HepG2 (cell line): ENCODE results near the gene CYB5B. TPM values are rescaled to one million over a fixed set of nuclear protein-coding genes. Genes with fewer than 3 reads are reported as not detected.
A peak's percentile ranks its signal among the peaks of the same experiment; 100 is the strongest.

ENCODE experiments used
- FOXA1 ChIP-seq, 2 experiments: fragments of 450-650 bp in 1 of 2; sonication (generic) in 1 of 2; formaldehyde crosslinking in 1 of 2; IDR thresholded peaks; 2 replicates each; pipeline versions ENCODE4 v1.4.0 to v1.6.1; 2016 to 2020; ENCODE audit warnings: missing genetic modification reagents in 1 of 2
- KDM1A ChIP-seq: IDR thresholded peaks from 2 replicates; pipeline ENCODE4 v1.6.1; 2016; ENCODE audit warnings: missing compliant biosample characterization
- KMT2B ChIP-seq: IDR thresholded peaks from 2 replicates; pipeline ENCODE4 v1.6.1; 2016; ENCODE audit warnings: missing genetic modification reagents, missing compliant biosample characterization
- NR2F6 ChIP-seq, 2 experiments: IDR thresholded peaks; 2 replicates each; pipeline ENCODE4 v1.6.1; 2016; ENCODE audit warnings: antibody characterized with exemption in 1 of 2, mild to moderate bottlenecking in 1 of 2
- PHF21A ChIP-seq: sonication (generic); formaldehyde crosslinking; IDR thresholded peaks from 2 replicates; pipeline ENCODE4 v1.5.0; 2020; ENCODE audit warnings: mild to moderate bottlenecking, missing genetic modification reagents
- PPARG ChIP-seq: conservative IDR thresholded peaks from 2 replicates; pipeline ENCODE4 v1.6.1; 2016; ENCODE audit warnings: missing biosample characterization, missing genetic modification reagents
- SIX4 ChIP-seq: sonication (generic); formaldehyde crosslinking; IDR thresholded peaks from 2 replicates; pipeline ENCODE4 v1.4.0; 2020; ENCODE audit warnings: missing genetic modification reagents
- SOX13 ChIP-seq, 3 experiments: fragments of 450-650 bp in 1 of 3; sonication (generic) in 1 of 3; formaldehyde crosslinking in 1 of 3; IDR thresholded peaks in 2 of 3; conservative IDR thresholded peaks in 1 of 3; 2 replicates each; pipeline versions ENCODE4 v1.5.0 to v1.6.1; 2016 to 2020; ENCODE audit warnings: antibody characterized with exemption in 1 of 3, mild to moderate bottlenecking in 1 of 3, missing compliant biosample characterization in 1 of 3, missing genetic modification reagents in 1 of 3, moderate library complexity in 1 of 3
- THAP11 ChIP-seq: IDR thresholded peaks from 2 replicates; pipeline ENCODE4 v1.6.1; 2016; ENCODE audit warnings: missing biosample characterization, missing genetic modification reagents
- ZBTB10 ChIP-seq: sonication (generic); formaldehyde crosslinking; IDR thresholded peaks from 2 replicates; pipeline ENCODE4 v1.4.0; 2020; ENCODE audit warnings: missing genetic modification reagents, borderline replicate concordance
- ZBTB21 ChIP-seq: sonication (generic); formaldehyde crosslinking; IDR thresholded peaks from 2 replicates; pipeline ENCODE4 v1.4.0; 2020; ENCODE audit warnings: missing genetic modification reagents
- ZMYM4 ChIP-seq: sonication (generic); formaldehyde crosslinking; IDR thresholded peaks from 2 replicates; pipeline ENCODE4 v1.8.1; 2023; ENCODE audit warnings: mild to moderate bottlenecking, missing genetic modification reagents
- ZNF343 ChIP-seq: sonication (generic); formaldehyde crosslinking; IDR thresholded peaks from 2 replicates; pipeline ENCODE4 v1.4.0; 2020; ENCODE audit warnings: mild to moderate bottlenecking, missing genetic modification reagents
- ZNF614 ChIP-seq: IDR thresholded peaks from 2 replicates; pipeline ENCODE4 v1.6.1; 2018; ENCODE audit warnings: missing biosample characterization, missing genetic modification reagents, inconsistent platforms, borderline replicate concordance
- ZNF768 ChIP-seq: sonication (generic); formaldehyde crosslinking; IDR thresholded peaks from 2 replicates; pipeline ENCODE4 v1.4.0; 2020; ENCODE audit warnings: missing genetic modification reagents
- ZNF773 ChIP-seq: sonication (generic); formaldehyde crosslinking; IDR thresholded peaks from 2 replicates; pipeline ENCODE4 v1.4.0; 2020; ENCODE audit warnings: missing genetic modification reagents, borderline replicate concordance
- ZNF788 ChIP-seq: sonication (generic); formaldehyde crosslinking; IDR thresholded peaks from 2 replicates; pipeline ENCODE4 v1.5.0; 2020; ENCODE audit warnings: mild to moderate bottlenecking, missing genetic modification reagents, borderline replicate concordance
- ZSCAN25 ChIP-seq: sonication (generic); formaldehyde crosslinking; IDR thresholded peaks from 2 replicates; pipeline ENCODE4 v1.8.0; 2022; ENCODE audit warnings: mild to moderate bottlenecking, missing genetic modification reagents
- polyA plus RNA-seq, 8 experiments: library from polyadenylated mRNA; depleted of rRNA in 3 of 8; stranded (reverse) in 7 of 8; unstranded in 1 of 8; fragments of >200 nt; fragmentation: Illumina TruSeq in 4 of 8; extraction: Trizol in 4 of 8; gene quantifications; 2 replicates each; pipeline versions ENCODE4 v1.2.1 to v1.2.3, GENCODE V29; 2011 to 2016; ENCODE audit warnings: low read depth in 4 of 8, missing spikeins in 1 of 8, mixed read lengths in 1 of 8; ENCODE audit not compliant: insufficient read depth in 1 of 8
- total RNA-seq, 5 experiments: library from RNA; depleted of rRNA; stranded (reverse); fragments of >200 nt; fragmentation: Illumina TruSeq; extraction: Trizol; gene quantifications; 2 replicates each; pipeline ENCODE4 v1.2.3, GENCODE V29; 2016; ENCODE audit warnings: low read depth in 1 of 5
- TF ChIP-seq, protein P1 (sequence below): sonication (generic); formaldehyde crosslinking; IDR thresholded peaks from 2 replicates; pipeline ENCODE4 v1.4.0; 2020; ENCODE audit warnings: mild to moderate bottlenecking, missing genetic modification reagents
- TF ChIP-seq, protein P2 (sequence below): IDR thresholded peaks from 2 replicates; pipeline ENCODE4 v1.6.1; 2016; ENCODE audit warnings: low read depth, control low read depth
- TF ChIP-seq, protein P3 (sequence below): IDR thresholded peaks from 2 replicates; pipeline ENCODE4 v1.6.1; 2018; ENCODE audit warnings: missing genetic modification reagents, mild to moderate bottlenecking, missing compliant biosample characterization

The CYB5B gene
- total and polyA plus RNA-seq, 2 of the 13 experiments (the other 11 are each of a cell fraction or from before 2014, with no cell fraction given) = 234 to 432 TPM

GRCh38 chr16:69435977-69436820, 11.8 kb downstream of the CYB5B start (continued):
- no peak for TF ChIP-seq ZBTB10 (CRISPR knock-in tag)
- 0 out of 2 replicates have a peak, but pooled peaks have one; percentile 42 for TF ChIP-seq SIX4
- 0 out of 2 replicates have a peak, but pooled peaks have one; percentile 22 for TF ChIP-seq THAP11 (CRISPR knock-in tag)
- peak; percentile 69 for TF ChIP-seq ZNF614 (CRISPR knock-in tag)
- TF ChIP-seq ZNF343 (CRISPR knock-in tag) = 0 out of 2 replicates have a peak, but pooled peaks have one; percentile 56
- no peak; the same call in 1 of the 2 replicates for TF ChIP-seq PPARG (CRISPR knock-in tag)
- peak; percentile 74 for TF ChIP-seq ZMYM4 (CRISPR knock-in tag)
- TF ChIP-seq, protein P1, sequence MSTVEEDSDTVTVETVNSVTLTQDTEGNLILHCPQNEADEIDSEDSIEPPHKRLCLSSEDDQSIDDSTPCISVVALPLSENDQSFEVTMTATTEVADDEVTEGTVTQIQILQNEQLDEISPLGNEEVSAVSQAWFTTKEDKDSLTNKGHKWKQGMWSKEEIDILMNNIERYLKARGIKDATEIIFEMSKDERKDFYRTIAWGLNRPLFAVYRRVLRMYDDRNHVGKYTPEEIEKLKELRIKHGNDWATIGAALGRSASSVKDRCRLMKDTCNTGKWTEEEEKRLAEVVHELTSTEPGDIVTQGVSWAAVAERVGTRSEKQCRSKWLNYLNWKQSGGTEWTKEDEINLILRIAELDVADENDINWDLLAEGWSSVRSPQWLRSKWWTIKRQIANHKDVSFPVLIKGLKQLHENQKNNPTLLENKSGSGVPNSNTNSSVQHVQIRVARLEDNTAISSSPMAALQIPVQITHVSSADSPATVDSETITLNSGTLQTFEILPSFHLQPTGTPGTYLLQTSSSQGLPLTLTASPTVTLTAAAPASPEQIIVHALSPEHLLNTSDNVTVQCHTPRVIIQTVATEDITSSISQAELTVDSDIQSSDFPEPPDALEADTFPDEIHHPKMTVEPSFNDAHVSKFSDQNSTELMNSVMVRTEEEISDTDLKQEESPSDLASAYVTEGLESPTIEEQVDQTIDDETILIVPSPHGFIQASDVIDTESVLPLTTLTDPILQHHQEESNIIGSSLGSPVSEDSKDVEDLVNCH = no peak
- peak; percentile 48; the same call in 1 of the 2 replicates for TF ChIP-seq ZNF788 (CRISPR knock-in tag)
- peak; percentile 86; the same call in 1 of the 2 replicates for TF ChIP-seq PHF21A (CRISPR knock-in tag)
- TF ChIP-seq, protein P2, sequence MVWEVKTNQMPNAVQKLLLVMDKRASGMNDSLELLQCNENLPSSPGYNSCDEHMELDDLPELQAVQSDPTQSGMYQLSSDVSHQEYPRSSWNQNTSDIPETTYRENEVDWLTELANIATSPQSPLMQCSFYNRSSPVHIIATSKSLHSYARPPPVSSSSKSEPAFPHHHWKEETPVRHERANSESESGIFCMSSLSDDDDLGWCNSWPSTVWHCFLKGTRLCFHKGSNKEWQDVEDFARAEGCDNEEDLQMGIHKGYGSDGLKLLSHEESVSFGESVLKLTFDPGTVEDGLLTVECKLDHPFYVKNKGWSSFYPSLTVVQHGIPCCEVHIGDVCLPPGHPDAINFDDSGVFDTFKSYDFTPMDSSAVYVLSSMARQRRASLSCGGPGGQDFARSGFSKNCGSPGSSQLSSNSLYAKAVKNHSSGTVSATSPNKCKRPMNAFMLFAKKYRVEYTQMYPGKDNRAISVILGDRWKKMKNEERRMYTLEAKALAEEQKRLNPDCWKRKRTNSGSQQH (CRISPR knock-in tag) = no peak
- no peak for TF ChIP-seq SOX13 (IDR thresholded peaks at IDR 0.05)
- TF ChIP-seq SOX13 (CRISPR knock-in tag; conservative IDR thresholded peaks at IDR 0.05 in 1 of 2, IDR thresholded peaks at IDR 0.05 in 1 of 2) = peak in 1 of 2 experiments; percentile 79; a peak in 2 of 4 replicates
- TF ChIP-seq, protein P3, sequence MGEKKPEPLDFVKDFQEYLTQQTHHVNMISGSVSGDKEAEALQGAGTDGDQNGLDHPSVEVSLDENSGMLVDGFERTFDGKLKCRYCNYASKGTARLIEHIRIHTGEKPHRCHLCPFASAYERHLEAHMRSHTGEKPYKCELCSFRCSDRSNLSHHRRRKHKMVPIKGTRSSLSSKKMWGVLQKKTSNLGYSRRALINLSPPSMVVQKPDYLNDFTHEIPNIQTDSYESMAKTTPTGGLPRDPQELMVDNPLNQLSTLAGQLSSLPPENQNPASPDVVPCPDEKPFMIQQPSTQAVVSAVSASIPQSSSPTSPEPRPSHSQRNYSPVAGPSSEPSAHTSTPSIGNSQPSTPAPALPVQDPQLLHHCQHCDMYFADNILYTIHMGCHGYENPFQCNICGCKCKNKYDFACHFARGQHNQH (CRISPR knock-in tag) = peak; percentile 67; the same call in 1 of the 2 replicates
- peak; percentile 31; the same call in 1 of the 2 replicates for TF ChIP-seq ZBTB21
- peak; percentile 61 for TF ChIP-seq ZNF768 (CRISPR knock-in tag)
- TF ChIP-seq FOXA1 (IDR thresholded peaks at IDR 0.05) = no peak
- peak; percentile 45 for TF ChIP-seq FOXA1 (CRISPR knock-in tag; IDR thresholded peaks at IDR 0.05)
- 0 out of 2 replicates have a peak, but pooled peaks have one; percentile 32 for TF ChIP-seq KDM1A (CRISPR knock-in tag)
- no peak for TF ChIP-seq NR2F6 (IDR thresholded peaks at IDR 0.05)
- peak; percentile 57; the same call in 1 of the 2 replicates for TF ChIP-seq NR2F6 (CRISPR knock-in tag; IDR thresholded peaks at IDR 0.05)
- TF ChIP-seq ZSCAN25 = no peak
- 0 out of 2 replicates have a peak, but pooled peaks have one; percentile 27 for TF ChIP-seq KMT2B (CRISPR knock-in tag)
- TF ChIP-seq ZNF773 (CRISPR knock-in tag) = no peak
